Left lung (tissue), 10 donors: ENCODE data around the gene NDUFV2. TPM values are rescaled to one million over a fixed set of nuclear protein-coding genes. Genes with fewer than 3 reads are reported as not detected.

Experiments
- ATAC-seq: fragments of 200-7000 bp; cut with Tn5 transposase; one replicate; pipeline ENCODE4 v1.9.1; 2020; ENCODE audit warnings: moderate library complexity
- DNase-seq, 4 donors: peaks; one replicate each; pipeline ENCODE4 v3.0.0-alpha.2; 2013 to 2020
- H3K27ac ChIP-seq, 2 donors: fragments of 200-600 bp; sonication (generic) in 1 of 2; one replicate each; pipeline versions ENCODE4 v1.5.0 to v1.8.0; 2020 to 2021
- H3K27me3 ChIP-seq, 2 donors: fragments of 200-600 bp; sonication (generic) in 1 of 2; one replicate each; pipeline versions ENCODE4 v1.5.0 to v1.8.0; 2020 to 2021
- H3K36me3 ChIP-seq, 2 donors: fragments of 200-600 bp; sonication (generic) in 1 of 2; one replicate each; pipeline versions ENCODE4 v1.5.0 to v1.8.0; 2020 to 2021
- H3K4me1 ChIP-seq, 2 donors: fragments of 200-600 bp; one replicate each; pipeline ENCODE4 v1.8.0; 2021
- H3K4me3 ChIP-seq, 2 donors: fragments of 200-600 bp; sonication (generic) in 1 of 2; one replicate each; pipeline versions ENCODE4 v1.5.0 to v1.8.0; 2020 to 2021; ENCODE audit warnings: mild to moderate bottlenecking in 1 of 2
- H3K9me3 ChIP-seq, 2 donors: fragments of 200-600 bp; sonication (generic) in 1 of 2; one replicate each; pipeline versions ENCODE4 v1.5.0 to v1.8.0; 2020 to 2021
- CTCF ChIP-seq, 2 donors: fragments of 200-600 bp; sonication (generic) in 1 of 2; IDR thresholded peaks; one replicate each; pipeline versions ENCODE4 v1.5.0 to v1.8.0; 2021; ENCODE audit warnings: antibody characterized with exemption in 2 of 2
- intact Hi-C, 2 donors: fragments of 100-400 bp; cut with DNase I; formaldehyde crosslinking; loops; one replicate each; pipeline versions ENCODE4 v1.11.2 to v1.14.2; 2022
- polyA plus RNA-seq, 6 donors: library from polyadenylated mRNA; unstranded; fragments of 120-200 nt; gene quantifications; one replicate each; pipeline ENCODE4 v1.2.1, GENCODE V29; 2013; ENCODE audit not compliant: insufficient read length in 6 of 6
- total RNA-seq, 2 donors: library from RNA; stranded (reverse); fragmentation: NEBNext Ultra II Directional; extraction: Animal tissue kit (Norgen Biotek cat#: 25700); gene quantifications; one replicate each; pipeline ENCODE4 v1.2.1, GENCODE V29; 2021
- donor health status: DM: no; HTN: yes; CAD: no.
- donor health status: DM: no; HTN: no; CAD: no.

NDUFV2 gene
- total and polyA plus RNA-seq, 8 donors: 69.1 to 138 (median 93.6) TPM

GRCh38 chr18:9139400-9140039, 37.0 kb downstream of the NDUFV2 start:
- peak overlapping the region; percentile 93 to 99 for H3K27ac ChIP-seq
- intact Hi-C loops: loop anchor here in 1 of 2 donors (10.0 kb wide), 1 partner anchor 55 kb away; no protein-coding TSS in a partner anchor
- ATAC-seq: no peak
- no peaks in the 10 kb centered on the region for H3K9me3 ChIP-seq
- peak overlapping the region in 1 of 2 donors; percentile 80 for H3K4me3 ChIP-seq
- H3K27me3 ChIP-seq: no peaks in the 10 kb centered on the region
- DNase-seq: no peak
- peaks cover 20 to 79% of the 10 kb centered on the region in 2 donors for H3K4me1 ChIP-seq
- TF ChIP-seq CTCF (IDR thresholded peaks at IDR 0.05): no peak
- peaks cover 0 to 6% of the 10 kb centered on the region in 2 donors for H3K36me3 ChIP-seq

DNA sequence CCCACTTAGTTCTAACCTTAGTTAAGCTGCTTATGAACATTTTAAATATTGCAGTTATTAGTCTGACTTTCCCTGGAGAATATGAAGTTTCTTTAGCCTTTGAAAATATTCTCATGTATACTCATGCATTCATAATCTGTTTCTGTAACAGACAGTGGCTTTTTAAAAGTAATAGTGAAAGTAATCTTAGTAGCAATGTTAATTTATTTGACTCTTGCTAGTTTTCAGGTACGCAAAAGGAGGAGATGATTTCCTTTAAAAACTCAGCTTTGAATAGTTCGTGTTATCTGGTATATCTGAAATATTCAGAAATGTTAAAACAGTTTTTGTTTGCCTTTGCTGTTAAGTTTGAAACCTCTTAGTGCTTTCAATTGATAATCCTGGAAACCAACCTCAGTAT, 37.9 kb downstream of the NDUFV2 start:
- ATAC-seq (no peak), DNase-seq (no peak)
- H3K27ac ChIP-seq: peak overlapping the region in 1 of 2 donors; percentile 99
- peak overlapping the region in 1 of 2 donors; percentile 80 for H3K4me3 ChIP-seq
- H3K27me3 ChIP-seq: no peaks in the 10 kb centered on the region
- H3K4me1 ChIP-seq: peaks cover 20 to 79% of the 10 kb centered on the region in 2 donors
- TF ChIP-seq CTCF (IDR thresholded peaks at IDR 0.05): no peak
- H3K36me3 ChIP-seq: no peaks in the 10 kb centered on the region
- intact Hi-C loops: loop anchor here in 1 of 2 donors (10.0 kb wide), 1 partner anchor 56 kb away; no protein-coding TSS in a partner anchor
- no peaks in the 10 kb centered on the region for H3K9me3 ChIP-seq

DNA sequence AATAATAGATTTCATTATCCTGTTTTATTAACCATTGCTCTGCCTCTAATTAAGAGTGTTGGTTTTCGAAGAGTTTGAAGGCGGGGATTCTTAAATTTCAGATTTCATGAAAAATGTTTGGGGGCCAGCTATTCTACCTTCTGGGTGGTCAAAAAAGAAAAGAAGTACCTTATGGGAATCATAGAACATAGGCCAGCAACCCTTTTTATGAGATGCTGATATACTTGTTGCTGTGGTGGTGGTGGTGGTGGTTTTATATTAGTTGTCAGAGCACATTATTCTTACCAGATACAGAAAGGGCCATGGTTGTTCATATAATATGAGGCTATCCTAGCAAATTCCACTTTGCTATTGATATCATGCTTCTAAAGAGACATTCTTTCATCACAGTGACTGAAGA, 38.5 kb downstream of the NDUFV2 start:
- intact Hi-C loops: loop anchor here in 1 of 2 donors (10.0 kb wide), 1 partner anchor 56 kb away; no protein-coding TSS in a partner anchor
- ATAC-seq: no peak
- Histone ChIP-seq H3K27ac (peak overlapping the region in 1 of 2 donors; percentile 11), H3K27me3 (no peaks in the 10 kb centered on the region), H3K4me3 (peak overlapping the region in 1 of 2 donors; percentile 80), H3K9me3 (no peaks in the 10 kb centered on the region), H3K4me1 (peaks cover 20 to 79% of the 10 kb centered on the region in 2 donors), H3K36me3 (no peaks in the 10 kb centered on the region)
- no peak for TF ChIP-seq CTCF (IDR thresholded peaks at IDR 0.05)
- DNase-seq: no peak

DNA sequence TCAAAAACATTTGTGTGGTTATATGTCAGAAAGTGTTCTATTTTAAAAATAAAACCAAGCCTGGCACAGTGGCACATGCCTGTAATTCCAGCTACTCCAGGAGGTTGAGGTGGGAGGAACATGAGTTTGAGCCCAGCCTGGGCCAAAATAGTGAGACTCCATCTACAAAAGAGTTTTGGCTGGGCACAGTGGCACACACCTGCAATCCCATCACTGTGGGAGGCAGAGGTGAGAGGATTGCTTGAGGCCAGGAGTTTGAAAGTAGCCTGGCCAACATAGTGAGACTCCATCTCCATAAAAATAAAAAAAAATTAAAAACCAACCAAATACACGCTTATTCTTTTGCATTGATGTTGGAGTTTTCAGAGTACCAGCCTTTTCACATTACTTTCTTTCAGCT, 43.7 kb downstream of the NDUFV2 start:
- H3K4me1 ChIP-seq: peaks cover 17 to 100% of the 10 kb centered on the region in 2 donors
- intact Hi-C loops: loop anchor here in 1 of 2 donors (10.0 kb wide), 1 partner anchor 61 kb away; no protein-coding TSS in a partner anchor

More for the DNA sequence above, 43.7 kb downstream of the NDUFV2 start:
- H3K9me3 ChIP-seq: no peaks in the 10 kb centered on the region
- ATAC-seq: no peak
- no peaks in the 10 kb centered on the region for H3K27me3 ChIP-seq
- peak overlapping the region in 1 of 2 donors; percentile 71 for H3K27ac ChIP-seq
- no peak for DNase-seq
- H3K36me3 ChIP-seq: no peaks in the 10 kb centered on the region
- no peak for TF ChIP-seq CTCF (IDR thresholded peaks at IDR 0.05)
- no peak overlapping the region for H3K4me3 ChIP-seq
